NOMO-1 treated with dmso at 0.1 percent for 144 hours (cell line): ENCODE measurements around the gene AUTS2.

Experiments
- DNase-seq: peaks from one replicate; lab custom pipeline; 2025; ENCODE audit not compliant: unreplicated experiment; lab: John Stamatoyannopoulos, UW

Gene AUTS2

GRCh38 chr7:70474639-70475234 is 876.5 kb downstream of the AUTS2 start:
- no peak for DNase-seq

GRCh38 chr7:70477036-70478010 is 879.0 kb downstream of the AUTS2 start:
- DNase-seq: no peak

DNA sequence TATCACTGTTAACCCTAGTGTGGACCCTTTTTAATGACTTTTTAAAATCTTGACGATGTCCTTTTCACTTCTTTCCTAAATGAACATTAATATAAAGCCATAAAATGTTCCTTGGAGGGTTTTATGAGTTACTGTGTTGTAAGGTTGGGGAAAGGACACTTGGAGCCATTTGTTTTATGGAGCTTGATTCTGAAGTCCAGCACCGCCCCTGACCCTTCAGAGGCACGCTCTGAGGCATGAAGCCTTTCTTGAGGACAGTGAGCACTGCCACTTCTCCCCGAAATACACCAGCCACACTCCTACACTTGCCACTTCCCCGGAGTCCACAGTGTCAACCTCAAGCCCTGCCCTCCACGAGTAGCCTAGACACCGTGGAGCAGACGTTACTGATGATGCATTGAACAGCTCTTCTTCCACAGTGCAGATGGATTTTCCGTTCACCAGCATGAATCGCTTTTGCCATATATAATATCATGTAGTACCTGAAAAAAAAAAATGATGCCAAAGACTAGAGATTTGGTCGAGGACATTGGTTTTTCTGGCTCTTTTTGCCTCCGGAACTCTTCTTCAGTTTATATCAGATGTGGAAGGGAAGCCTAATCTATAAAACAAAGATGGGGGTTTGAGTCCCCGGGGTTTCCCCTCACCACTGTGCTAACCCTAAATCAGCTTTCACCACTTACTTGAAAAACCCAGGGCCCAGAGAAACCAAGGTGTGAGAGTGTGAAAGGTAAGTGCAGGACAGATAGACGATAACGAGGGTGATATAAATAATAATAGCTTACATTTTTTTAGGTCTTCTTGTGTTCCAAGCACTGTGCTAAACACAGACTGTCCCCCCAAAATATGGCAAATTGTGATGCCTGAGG is 881.1 kb downstream of the AUTS2 start:
- DNase-seq: no peak

DNA sequence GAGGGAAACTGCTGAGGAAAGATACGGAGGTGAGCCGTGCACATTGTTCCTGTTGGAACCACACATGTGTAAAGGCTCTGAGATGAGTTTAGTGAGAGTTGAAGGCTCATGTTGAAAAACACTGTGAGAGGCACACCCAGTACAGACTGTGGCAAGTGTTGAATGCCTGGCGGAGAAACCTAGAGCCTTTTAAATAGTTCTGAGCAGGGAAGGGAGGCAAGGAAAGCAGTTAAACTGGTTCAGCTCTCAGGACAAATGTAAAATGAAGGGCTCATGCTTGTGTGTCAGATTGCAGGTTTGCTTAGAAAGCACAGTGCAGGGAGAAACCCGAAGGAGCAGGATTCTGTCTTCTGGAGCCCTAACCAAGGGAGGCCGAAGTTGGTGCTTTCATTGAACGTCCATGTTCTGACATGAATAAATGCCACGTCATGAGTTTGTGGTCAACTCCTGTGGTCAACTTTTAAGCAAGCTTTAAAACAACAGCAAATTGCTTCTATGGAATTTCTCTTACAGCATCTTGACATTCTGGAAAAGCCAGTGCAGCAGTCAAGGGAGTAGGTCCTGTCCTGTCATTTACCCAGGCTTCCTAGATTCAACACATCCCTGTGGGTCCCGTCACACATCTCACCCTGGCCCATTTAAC is 882.8 kb downstream of the AUTS2 start:
- no peak for DNase-seq

DNA sequence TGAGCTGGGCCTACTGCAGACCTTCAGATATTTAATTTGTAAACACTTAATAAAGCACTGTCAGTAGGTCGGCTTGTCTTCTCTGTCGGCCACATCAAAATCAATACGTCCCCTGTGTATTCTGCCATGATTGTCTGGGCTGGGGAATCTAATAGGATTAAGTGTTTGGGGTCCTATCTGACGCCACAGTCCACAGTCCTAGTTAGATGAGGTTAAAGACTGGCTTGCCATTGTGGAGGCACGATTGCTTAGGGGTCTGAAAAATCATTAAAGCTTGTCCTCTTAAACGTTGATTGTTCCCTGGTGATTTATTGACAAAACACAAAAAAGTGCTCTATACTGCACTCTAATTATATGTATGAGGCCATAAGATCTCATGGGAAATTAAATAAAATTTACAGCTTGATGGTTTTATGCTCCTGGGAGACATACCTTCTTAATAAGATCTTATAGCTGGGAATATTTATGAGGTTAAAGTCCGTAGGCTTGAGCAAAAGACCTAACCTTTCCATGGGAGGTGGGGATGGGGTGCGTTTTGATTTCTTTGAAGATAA is 883.4 kb downstream of the AUTS2 start:
- no peak for DNase-seq

DNA sequence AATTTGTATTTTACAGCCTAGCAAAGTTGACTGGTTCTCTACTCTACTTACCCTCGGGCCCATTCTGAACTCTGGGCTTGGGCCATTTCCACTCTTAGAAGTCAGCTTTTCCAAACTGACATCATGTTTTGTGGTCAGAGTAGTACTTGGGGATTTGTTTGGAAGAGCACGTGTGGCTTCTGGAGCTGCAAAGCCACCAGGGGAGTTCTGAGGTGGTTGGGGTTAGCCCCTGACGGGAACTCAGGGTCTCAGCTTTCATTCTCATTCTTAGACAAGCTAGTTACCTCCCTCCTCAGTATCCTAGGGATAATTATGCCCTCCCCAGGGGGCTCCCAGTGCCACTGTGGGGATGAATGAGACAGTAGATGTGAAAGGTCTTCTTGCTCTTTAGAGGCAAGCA is 886.0 kb downstream of the AUTS2 start:
- no peak for DNase-seq

GRCh38 chr7:70486977-70487376 is 888.7 kb downstream of the AUTS2 start:
- no peak for DNase-seq

DNA sequence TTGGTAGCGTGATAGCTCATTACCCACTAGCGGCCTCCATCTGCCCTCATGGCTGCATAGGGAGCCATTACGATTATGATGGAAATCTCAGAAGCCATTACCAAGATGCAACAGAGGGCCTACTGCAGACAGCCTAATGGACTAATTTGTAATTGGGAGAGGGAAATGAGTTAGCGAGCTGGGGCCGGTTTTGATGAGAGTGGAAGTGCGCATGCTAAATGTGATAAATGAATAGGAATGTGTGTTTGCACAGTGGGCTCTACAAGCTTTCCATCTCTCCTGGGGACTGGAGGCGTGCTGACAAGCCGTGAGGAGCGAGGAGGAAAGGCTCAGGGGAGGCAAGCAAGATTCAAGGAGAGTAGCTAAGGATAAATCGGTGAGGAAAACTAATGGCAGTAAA is 889.2 kb downstream of the AUTS2 start:
- no peak for DNase-seq

DNA sequence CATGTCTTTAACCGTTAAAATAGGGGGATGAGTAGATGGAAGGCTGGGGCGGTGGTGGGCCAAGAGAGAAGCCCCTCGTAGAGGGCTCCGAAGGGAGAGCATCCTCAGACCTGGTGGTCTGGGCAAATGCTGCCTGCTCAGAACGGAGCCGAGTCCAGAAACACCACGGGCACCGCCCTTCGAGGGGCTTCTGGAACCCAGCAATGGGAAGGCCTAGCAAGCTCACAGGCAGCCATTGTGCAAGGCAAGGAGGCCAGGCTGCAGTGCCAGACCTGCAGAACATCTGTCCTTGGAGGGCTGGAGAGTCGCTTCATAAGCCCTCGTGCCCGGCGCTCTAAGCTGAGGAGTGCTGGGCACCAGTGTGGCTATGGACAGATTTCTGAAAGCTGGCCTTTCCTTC is 889.6 kb downstream of the AUTS2 start:
- DNase-seq: no peak

- DNase-seq: no peak
Measured at GRCh38 chr7:70489813-70490212, 891.5 kb downstream of the AUTS2 start.

- no peak for DNase-seq
Measured at GRCh38 chr7:70492625-70493024, 894.4 kb downstream of the AUTS2 start.

- DNase-seq: no peak
Measured at GRCh38 chr7:70494225-70495032, 896.2 kb downstream of the AUTS2 start.

- no peak for DNase-seq
Measured at GRCh38 chr7:70495033-70495376, 896.7 kb downstream of the AUTS2 start.

DNA sequence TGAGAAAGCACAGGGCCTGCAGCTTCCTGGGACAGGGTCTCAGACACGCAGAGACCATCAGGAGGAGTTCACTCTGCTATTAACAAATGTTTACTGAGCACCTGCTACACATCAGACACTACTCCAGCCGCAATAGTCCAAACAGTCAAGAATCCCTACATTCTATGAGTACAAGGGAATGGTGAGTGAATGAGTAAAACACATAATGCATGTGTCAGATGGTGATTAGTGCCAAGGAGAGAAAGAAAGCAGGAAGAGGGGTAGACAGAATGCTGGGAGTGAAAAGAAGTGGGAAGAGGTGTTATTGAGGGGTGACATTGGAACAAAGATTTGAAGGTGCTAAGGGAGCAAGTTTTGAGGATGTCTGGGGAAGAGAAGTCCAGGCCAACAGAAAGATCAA is 899.5 kb downstream of the AUTS2 start:
- no peak for DNase-seq

GRCh38 chr7:70498232-70498992 is 900.1 kb downstream of the AUTS2 start:
- no peak for DNase-seq

- no peak for DNase-seq
Measured at GRCh38 chr7:70500261-70500660, 902.0 kb downstream of the AUTS2 start.

- DNase-seq: no peak
Measured at GRCh38 chr7:70502117-70502863, 904.0 kb downstream of the AUTS2 start.

GRCh38 chr7:70504254-70504653 is 906.0 kb downstream of the AUTS2 start:
- no peak for DNase-seq

GRCh38 chr7:70505468-70505867 is 907.2 kb downstream of the AUTS2 start:
- no peak for DNase-seq
